Measurements from ENCODE around the gene NACAD.

The NACAD gene

GRCh38 chr7:45053401-45053800 lies 35.4 kb downstream of the NACAD start:
- Histone ChIP-seq H3K4me1 (ENCODE audit: control extremely low read depth in 1 of 4, control insufficient read depth in 4 of 4, insufficient read depth in 4 of 4, low read length in 3 of 4) (peaks cover 0 to 2% (median 0%) of the 10 kb centered on the region in 4 experiments), H3K4me3 (ENCODE audit: control insufficient read depth in 1 of 7, extremely low read depth in 1 of 7, insufficient read depth in 4 of 7, low read depth in 2 of 7, low read length in 6 of 7) (no peak overlapping the region), H3K36me3 (ENCODE audit: control insufficient read depth in 4 of 4, insufficient read depth in 4 of 4, low read length in 3 of 4) (peaks cover 22 to 75% (median 51%) of the 10 kb centered on the region in 4 experiments), H3K27me3 (replicated peaks in 2 of 5; ENCODE audit: control insufficient read depth in 4 of 5, insufficient read depth in 5 of 5, low read length in 4 of 5) (no peaks in the 10 kb centered on the region), H3K27ac (ENCODE audit: insufficient read depth in 1 of 2, low read depth in 1 of 2, low read length in 2 of 2, poor library complexity in 1 of 2, severe bottlenecking in 2 of 2) (peak overlapping the region in 1 of 2 experiments; percentile 10), H3K9me3 (ENCODE audit: control extremely low read depth in 1 of 5, control insufficient read depth in 4 of 5, insufficient read depth in 2 of 5, low read depth in 1 of 5, low read length in 4 of 5) (peaks cover 0 to 1% (median 0%) of the 10 kb centered on the region in 5 experiments)
- DNase-seq = no peak
- POLR2A ChIA-PET = no interaction called here
- CTCF ChIA-PET = interaction anchor here (1.2 to 3.9 kb wide), 4 partner anchors 10 to 81 kb away, joined by 3 to 14 read pairs (median 7); no protein-coding TSS in a partner anchor
- 96% methylated on average over 5 of the region's 6 CpGs for WGBS (ENCODE audit: insufficient coverage)

- H3K27me3 ChIP-seq (replicated peaks in 2 of 5; ENCODE audit: control insufficient read depth in 4 of 5, insufficient read depth in 5 of 5, low read length in 4 of 5) = no peaks in the 10 kb centered on the region
- H3K36me3 ChIP-seq (ENCODE audit: control insufficient read depth in 4 of 4, insufficient read depth in 4 of 4, low read length in 3 of 4) = peaks cover 25 to 78% (median 50%) of the 10 kb centered on the region in 4 experiments
- H3K27ac ChIP-seq (ENCODE audit: insufficient read depth in 1 of 2, low read depth in 1 of 2, low read length in 2 of 2, poor library complexity in 1 of 2, severe bottlenecking in 2 of 2) = no peak overlapping the region
- peaks cover 0 to 1% (median 0%) of the 10 kb centered on the region in 5 experiments for H3K9me3 ChIP-seq (ENCODE audit: control extremely low read depth in 1 of 5, control insufficient read depth in 4 of 5, insufficient read depth in 2 of 5, low read depth in 1 of 5, low read length in 4 of 5)
- ChIA-PET CTCF (interaction anchor here (0.7 to 3.9 kb wide), 6 partner anchors 11 to 83 kb away, joined by 3 to 14 read pairs (median 6); no protein-coding TSS in a partner anchor), POLR2A (no interaction called here)
- no peak overlapping the region for H3K4me3 ChIP-seq (ENCODE audit: control insufficient read depth in 1 of 7, extremely low read depth in 1 of 7, insufficient read depth in 4 of 7, low read depth in 2 of 7, low read length in 6 of 7)
- no peaks in the 10 kb centered on the region for H3K4me1 ChIP-seq (ENCODE audit: control extremely low read depth in 1 of 4, control insufficient read depth in 4 of 4, insufficient read depth in 4 of 4, low read length in 3 of 4)
- 100% methylated on average over 3 of the region's 3 CpGs for WGBS (ENCODE audit: insufficient coverage)
- no peak for DNase-seq
These were observed 36.8 kb downstream of the NACAD start for GRCh38 chr7:45052011-45052410.

- POLR2A ChIA-PET = no interaction called here
- DNase-seq = no peak
- Histone ChIP-seq H3K27ac (ENCODE audit: insufficient read depth in 1 of 2, low read depth in 1 of 2, low read length in 2 of 2, poor library complexity in 1 of 2, severe bottlenecking in 2 of 2) (no peak overlapping the region), H3K4me3 (ENCODE audit: control insufficient read depth in 1 of 7, extremely low read depth in 1 of 7, insufficient read depth in 4 of 7, low read depth in 2 of 7, low read length in 6 of 7) (no peak overlapping the region), H3K9me3 (ENCODE audit: control extremely low read depth in 1 of 5, control insufficient read depth in 4 of 5, insufficient read depth in 2 of 5, low read depth in 1 of 5, low read length in 4 of 5) (peaks cover 0 to 1% (median 0%) of the 10 kb centered on the region in 5 experiments), H3K27me3 (replicated peaks in 2 of 5; ENCODE audit: control insufficient read depth in 4 of 5, insufficient read depth in 5 of 5, low read length in 4 of 5) (no peaks in the 10 kb centered on the region), H3K4me1 (ENCODE audit: control extremely low read depth in 1 of 4, control insufficient read depth in 4 of 4, insufficient read depth in 4 of 4, low read length in 3 of 4) (no peaks in the 10 kb centered on the region), H3K36me3 (ENCODE audit: control insufficient read depth in 4 of 4, insufficient read depth in 4 of 4, low read length in 3 of 4) (peaks cover 25 to 87% (median 55%) of the 10 kb centered on the region in 4 experiments)
- CTCF ChIA-PET = interaction anchor here (0.7 to 1.6 kb wide), 3 partner anchors 12 to 77 kb away, joined by 3 to 6 read pairs (median 3); no protein-coding TSS in a partner anchor
- 90% methylated on average over 2 of the region's 2 CpGs for WGBS (ENCODE audit: insufficient coverage)
These were observed 38.6 kb downstream of the NACAD start for GRCh38 chr7:45050198-45050597.

GRCh38 chr7:45048748-45049147 lies 40.0 kb downstream of the NACAD start:
- Histone ChIP-seq H3K27ac (ENCODE audit: insufficient read depth in 1 of 2, low read depth in 1 of 2, low read length in 2 of 2, poor library complexity in 1 of 2, severe bottlenecking in 2 of 2) (no peak overlapping the region), H3K4me3 (ENCODE audit: control insufficient read depth in 1 of 7, extremely low read depth in 1 of 7, insufficient read depth in 4 of 7, low read depth in 2 of 7, low read length in 6 of 7) (no peak overlapping the region), H3K9me3 (ENCODE audit: control extremely low read depth in 1 of 5, control insufficient read depth in 4 of 5, insufficient read depth in 2 of 5, low read depth in 1 of 5, low read length in 4 of 5) (no peaks in the 10 kb centered on the region), H3K27me3 (replicated peaks in 2 of 5; ENCODE audit: control insufficient read depth in 4 of 5, insufficient read depth in 5 of 5, low read length in 4 of 5) (no peaks in the 10 kb centered on the region), H3K36me3 (ENCODE audit: control insufficient read depth in 4 of 4, insufficient read depth in 4 of 4, low read length in 3 of 4) (peaks cover 27 to 87% (median 51%) of the 10 kb centered on the region in 4 experiments), H3K4me1 (ENCODE audit: control extremely low read depth in 1 of 4, control insufficient read depth in 4 of 4, insufficient read depth in 4 of 4, low read length in 3 of 4) (no peaks in the 10 kb centered on the region)
- DNase-seq = no peak
- CTCF ChIA-PET = interaction anchor here (0.7 to 1.2 kb wide), 4 partner anchors 13 to 76 kb away, joined by 3 to 4 read pairs (median 3); no protein-coding TSS in a partner anchor
- POLR2A ChIA-PET = interaction anchor here (0.6 kb wide), 1 partner anchor 10 kb away, joined by 3 read pairs; no protein-coding TSS in a partner anchor
- WGBS (ENCODE audit: insufficient coverage) = 100% methylated on average over 1 of the region's 1 CpG

DNA sequence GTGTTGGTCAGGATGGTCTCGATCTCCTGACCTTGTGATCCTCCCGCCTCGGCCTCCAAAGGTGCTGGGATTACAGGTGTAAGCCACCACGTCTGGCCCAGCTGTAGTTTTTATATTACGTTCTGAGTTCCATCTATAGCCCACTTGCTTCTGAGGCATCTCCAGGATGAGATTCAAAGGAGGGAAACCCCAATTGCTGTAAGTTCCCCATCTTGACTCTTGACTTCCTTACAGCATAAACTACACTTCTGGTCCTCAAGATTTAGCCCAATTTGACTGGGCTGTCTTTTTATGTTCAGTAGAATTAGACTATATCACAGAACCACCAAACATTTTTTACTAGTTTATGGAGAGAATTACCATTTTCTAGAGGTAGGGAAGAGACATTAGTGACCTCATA lies 44.4 kb downstream of the NACAD start:
- Histone ChIP-seq H3K9me3 (ENCODE audit: control extremely low read depth in 1 of 5, control insufficient read depth in 4 of 5, insufficient read depth in 2 of 5, low read depth in 1 of 5, low read length in 4 of 5) (no peaks in the 10 kb centered on the region), H3K4me3 (ENCODE audit: control insufficient read depth in 1 of 7, extremely low read depth in 1 of 7, insufficient read depth in 4 of 7, low read depth in 2 of 7, low read length in 6 of 7) (no peak overlapping the region), H3K27ac (ENCODE audit: insufficient read depth in 1 of 2, low read depth in 1 of 2, low read length in 2 of 2, poor library complexity in 1 of 2, severe bottlenecking in 2 of 2) (no peak overlapping the region), H3K4me1 (ENCODE audit: control extremely low read depth in 1 of 4, control insufficient read depth in 4 of 4, insufficient read depth in 4 of 4, low read length in 3 of 4) (no peaks in the 10 kb centered on the region), H3K27me3 (replicated peaks in 2 of 5; ENCODE audit: control insufficient read depth in 4 of 5, insufficient read depth in 5 of 5, low read length in 4 of 5) (no peaks in the 10 kb centered on the region), H3K36me3 (ENCODE audit: control insufficient read depth in 4 of 4, insufficient read depth in 4 of 4, low read length in 3 of 4) (peaks cover 26 to 84% (median 51%) of the 10 kb centered on the region in 4 experiments)
- POLR2A ChIA-PET = no interaction called here
- peak in 1 of 3 donors; percentile 28 for DNase-seq
- CTCF ChIA-PET = interaction anchor here (1.4 to 2.1 kb wide), 2 partner anchors 9 to 10 kb away, joined by 3 to 8 read pairs; no protein-coding TSS in a partner anchor
- WGBS (ENCODE audit: insufficient coverage) = 93% methylated on average over 5 of the region's 5 CpGs

- ChIA-PET CTCF (interaction anchor here (1.1 to 1.7 kb wide), 4 partner anchors 12 to 65 kb away, joined by 4 to 6 read pairs (median 4); no protein-coding TSS in a partner anchor), POLR2A (no interaction called here)
- H3K4me1 ChIP-seq (ENCODE audit: control extremely low read depth in 1 of 4, control insufficient read depth in 4 of 4, insufficient read depth in 4 of 4, low read length in 3 of 4) = peaks cover 2 to 31% (median 25%) of the 10 kb centered on the region in 4 experiments
- H3K4me3 ChIP-seq (ENCODE audit: control insufficient read depth in 1 of 7, extremely low read depth in 1 of 7, insufficient read depth in 4 of 7, low read depth in 2 of 7, low read length in 6 of 7) = no peak overlapping the region
- peaks cover 12 to 70% (median 49%) of the 10 kb centered on the region in 4 experiments for H3K36me3 ChIP-seq (ENCODE audit: control insufficient read depth in 4 of 4, insufficient read depth in 4 of 4, low read length in 3 of 4)
- H3K27ac ChIP-seq (ENCODE audit: insufficient read depth in 1 of 2, low read depth in 1 of 2, low read length in 2 of 2, poor library complexity in 1 of 2, severe bottlenecking in 2 of 2) = no peak overlapping the region
- no peaks in the 10 kb centered on the region for H3K27me3 ChIP-seq (replicated peaks in 2 of 5; ENCODE audit: control insufficient read depth in 4 of 5, insufficient read depth in 5 of 5, low read length in 4 of 5)
- WGBS (ENCODE audit: insufficient coverage) = 94% methylated on average over 3 of the region's 5 CpGs
- no peak for DNase-seq
- no peaks in the 10 kb centered on the region for H3K9me3 ChIP-seq (ENCODE audit: control extremely low read depth in 1 of 5, control insufficient read depth in 4 of 5, insufficient read depth in 2 of 5, low read depth in 1 of 5, low read length in 4 of 5)
These were observed 49.7 kb downstream of the NACAD start for GRCh38 chr7:45039106-45039505.

DNA sequence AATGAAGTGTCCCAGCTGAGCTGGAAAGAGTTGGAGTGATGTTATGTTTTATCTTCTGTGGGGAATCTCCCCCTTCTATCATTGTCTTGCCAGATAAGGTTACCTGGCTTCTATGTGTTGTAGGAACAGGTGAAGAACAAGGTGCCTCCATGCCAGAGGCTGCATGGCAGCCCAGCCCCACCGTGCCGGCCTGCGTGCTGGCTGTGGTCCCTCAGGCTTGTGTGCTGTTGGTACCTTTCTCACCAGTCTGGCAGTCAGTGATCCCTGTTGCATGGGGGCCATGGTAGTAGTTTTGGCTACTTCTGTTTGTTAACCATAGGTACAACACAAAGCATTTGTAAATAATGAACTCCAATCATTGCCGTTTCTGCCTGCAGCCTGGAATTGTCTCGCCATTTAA lies 50.9 kb downstream of the NACAD start:
- Histone ChIP-seq H3K4me1 (ENCODE audit: control extremely low read depth in 1 of 4, control insufficient read depth in 4 of 4, insufficient read depth in 4 of 4, low read length in 3 of 4) (peaks cover 2 to 42% (median 33%) of the 10 kb centered on the region in 4 experiments), H3K27ac (ENCODE audit: insufficient read depth in 1 of 2, low read depth in 1 of 2, low read length in 2 of 2, poor library complexity in 1 of 2, severe bottlenecking in 2 of 2) (peak overlapping the region; percentile 41 to 72), H3K27me3 (replicated peaks in 2 of 5; ENCODE audit: control insufficient read depth in 4 of 5, insufficient read depth in 5 of 5, low read length in 4 of 5) (no peaks in the 10 kb centered on the region), H3K9me3 (ENCODE audit: control extremely low read depth in 1 of 5, control insufficient read depth in 4 of 5, insufficient read depth in 2 of 5, low read depth in 1 of 5, low read length in 4 of 5) (no peaks in the 10 kb centered on the region), H3K4me3 (ENCODE audit: control insufficient read depth in 1 of 7, extremely low read depth in 1 of 7, insufficient read depth in 4 of 7, low read depth in 2 of 7, low read length in 6 of 7) (no peak overlapping the region), H3K36me3 (ENCODE audit: control insufficient read depth in 4 of 4, insufficient read depth in 4 of 4, low read length in 3 of 4) (peaks cover 2 to 76% (median 46%) of the 10 kb centered on the region in 4 experiments)
- WGBS (ENCODE audit: insufficient coverage) = 82% methylated on average over 2 of the region's 5 CpGs
- CTCF ChIA-PET = interaction anchor here (0.8 to 3.9 kb wide), 2 partner anchors 11 to 23 kb away, joined by 4 to 24 read pairs; no protein-coding TSS in a partner anchor
- POLR2A ChIA-PET = interaction anchor here (3.3 kb wide), 1 partner anchor 10 kb away, joined by 23 read pairs; no protein-coding TSS in a partner anchor
- no peak for DNase-seq
